Pancreas (tissue), 10 donors: Measurements from ENCODE around the gene FKBP8. TPM values are rescaled to one million over a fixed set of nuclear protein-coding genes. Genes with fewer than 3 reads are reported as not detected.

Source experiments
- ATAC-seq, 4 donors: fragments of 200-7000 bp; cut with Tn5 transposase; one replicate each; pipeline versions ENCODE4 v1.8.0 to v1.9.1; 2020; ENCODE audit warnings: mild to moderate bottlenecking in 4 of 4, moderate library complexity in 4 of 4
- DNase-seq, 6 donors: peaks; one replicate each; pipeline ENCODE4 v3.0.0-alpha.2; 2020
- FAIRE-seq: peaks from 2 replicates; lab custom pipeline; 2012; peaks lifted over from hg19 to GRCh38; lab: Jason Lieb, UNC
- H3K27ac ChIP-seq, 4 donors: fragments of 200-600 bp; sonication (generic); 1 replicate in 3 of 4; 2 replicates in 1 of 4; pipeline versions ENCODE4 v1.5.0 to v1.8.0; 2020
- H3K27me3 ChIP-seq, 4 donors: fragments of 200-600 bp; one replicate each; pipeline ENCODE4 v1.8.0; 2021
- H3K36me3 ChIP-seq, 3 donors: fragments of 200-600 bp; sonication (generic) in 1 of 3; one replicate each; pipeline versions ENCODE4 v1.5.0 to v1.8.0; 2020 to 2021
- H3K4me1 ChIP-seq, 3 donors: fragments of 200-600 bp; one replicate each; pipeline ENCODE4 v1.8.0; 2021
- H3K4me3 ChIP-seq, 4 donors: fragments of 200-600 bp; sonication (generic) in 2 of 4; one replicate each; pipeline versions ENCODE4 v1.5.0 to v1.8.0; 2020 to 2021
- H3K9me3 ChIP-seq, 4 donors: fragments of 200-600 bp; one replicate each; pipeline ENCODE4 v1.8.0; 2021
- WGBS, 2 donors: extraction: QIAGEN DNeasy Blood & Tissue Kit; methylation state at CpG; one replicate each; pipeline ENCODE4 v1.1.7; 2013; 5-methylcytosine and 5-hydroxymethylcytosine counted together
- intact Hi-C, 3 donors: fragments of 100-400 bp; cut with DNase I; formaldehyde crosslinking; loops; one replicate each; pipeline versions ENCODE4 v1.11.1 to v1.14.2; 2022
- polyA plus RNA-seq, 2 donors: library from polyadenylated mRNA; stranded (reverse); fragments of 200-250 nt; gene quantifications; one replicate each; pipeline ENCODE4 v1.2.3, GENCODE V29; 2013
- total RNA-seq, 6 donors: library from RNA; stranded (reverse); fragmentation: NEBNext Ultra II Directional in 4 of 6; extraction: Animal tissue kit (Norgen Biotek cat#: 25700) in 4 of 6; gene quantifications; one replicate each; pipeline versions ENCODE4 v1.2.1 to v1.2.4, GENCODE V29; 2021 to 2023
- TF ChIP-seq, protein P1 (sequence below), 4 donors: fragments of 200-600 bp; sonication (generic) in 3 of 4; IDR thresholded peaks; one replicate each; pipeline versions ENCODE4 v1.5.0 to v1.8.0; 2021; ENCODE audit warnings: antibody characterized with exemption in 4 of 4
- donor health status: healthy with polysubstance abuse.
- donor health status: DM: no; HTN: no; CAD: no; lungs with moderate emphysema.
- donor health status: DM: no; HTN: no; CAD: no.
- donor health status: control.
- donor health status: control.
- donor health status: Bipolar disorder and iron deficiency.
- donor health status: DM: yes; HTN: yes; CAD: no.
- donor health status: DM: no; HTN: no; CAD: no.
- donor health status: DM: no; HTN: no; CAD: no.
- donor health status: DM: yes; HTN: yes; CAD: no.

FKBP8 gene
- total and polyA plus RNA-seq, 8 donors, result 73.8 to 218 (median 99.4) TPM

DNA sequence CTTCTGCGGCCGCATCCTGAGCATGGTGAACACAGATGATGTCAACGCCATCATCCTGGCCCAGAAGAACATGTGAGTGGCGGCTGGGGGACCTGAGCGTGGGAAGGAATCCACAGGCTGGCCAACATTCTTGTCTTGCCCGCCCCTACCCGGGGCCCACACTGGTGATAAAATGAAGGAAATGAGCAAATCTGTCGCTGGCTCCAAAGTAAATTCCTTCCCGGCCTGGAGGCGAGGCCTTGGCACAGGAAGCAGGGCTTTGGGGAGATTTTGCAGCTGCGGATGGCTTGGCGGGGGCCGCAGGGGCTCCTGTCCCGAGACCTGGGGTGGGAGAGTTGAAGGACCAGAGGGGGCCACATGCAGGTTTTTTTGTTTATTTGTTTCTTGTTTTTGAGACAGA, 18.7 kb upstream of the FKBP8 start:
- WGBS, 2 donors, result 78 to 88% methylated on average over 14 of the region's 14 CpGs
- peaks cover 0 to 34% (median 16%) of the 10 kb centered on the region in 3 donors for H3K36me3 ChIP-seq
- no peaks in the 10 kb centered on the region for H3K9me3 ChIP-seq
- H3K4me3 ChIP-seq, result no peak overlapping the region
- no peaks in the 10 kb centered on the region for H3K27me3 ChIP-seq
- intact Hi-C loops, result loop anchor here in 1 of 3 donors (10.0 kb wide), 1 partner anchor 87 kb away; no protein-coding TSS in a partner anchor
- peak overlapping the region in 1 of 4 donors; percentile 29 for H3K27ac ChIP-seq
- TF ChIP-seq, protein P1, sequence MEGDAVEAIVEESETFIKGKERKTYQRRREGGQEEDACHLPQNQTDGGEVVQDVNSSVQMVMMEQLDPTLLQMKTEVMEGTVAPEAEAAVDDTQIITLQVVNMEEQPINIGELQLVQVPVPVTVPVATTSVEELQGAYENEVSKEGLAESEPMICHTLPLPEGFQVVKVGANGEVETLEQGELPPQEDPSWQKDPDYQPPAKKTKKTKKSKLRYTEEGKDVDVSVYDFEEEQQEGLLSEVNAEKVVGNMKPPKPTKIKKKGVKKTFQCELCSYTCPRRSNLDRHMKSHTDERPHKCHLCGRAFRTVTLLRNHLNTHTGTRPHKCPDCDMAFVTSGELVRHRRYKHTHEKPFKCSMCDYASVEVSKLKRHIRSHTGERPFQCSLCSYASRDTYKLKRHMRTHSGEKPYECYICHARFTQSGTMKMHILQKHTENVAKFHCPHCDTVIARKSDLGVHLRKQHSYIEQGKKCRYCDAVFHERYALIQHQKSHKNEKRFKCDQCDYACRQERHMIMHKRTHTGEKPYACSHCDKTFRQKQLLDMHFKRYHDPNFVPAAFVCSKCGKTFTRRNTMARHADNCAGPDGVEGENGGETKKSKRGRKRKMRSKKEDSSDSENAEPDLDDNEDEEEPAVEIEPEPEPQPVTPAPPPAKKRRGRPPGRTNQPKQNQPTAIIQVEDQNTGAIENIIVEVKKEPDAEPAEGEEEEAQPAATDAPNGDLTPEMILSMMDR (IDR thresholded peaks at IDR 0.05), result no peak
- peaks cover 0 to 9% (median 6%) of the 10 kb centered on the region in 3 donors for H3K4me1 ChIP-seq
- DNase-seq, result no peak
- FAIRE-seq, result no peak
- no peak for ATAC-seq

- FAIRE-seq (no peak), ATAC-seq (no peak), DNase-seq (no peak)
- no peak overlapping the region for H3K4me3 ChIP-seq
- intact Hi-C loops, result loop anchor here in 1 of 3 donors (10.0 kb wide), 1 partner anchor 85 kb away; no protein-coding TSS in a partner anchor
- peaks cover 0 to 11% (median 2%) of the 10 kb centered on the region in 3 donors for H3K36me3 ChIP-seq
- no peaks in the 10 kb centered on the region for H3K9me3 ChIP-seq
- H3K4me1 ChIP-seq, result peaks cover 0 to 9% (median 6%) of the 10 kb centered on the region in 3 donors
- peak overlapping the region in 1 of 4 donors; percentile 28 for H3K27ac ChIP-seq
- TF ChIP-seq, protein P1 (IDR thresholded peaks at IDR 0.05), result no peak
- H3K27me3 ChIP-seq, result no peaks in the 10 kb centered on the region
- 59 to 70% methylated on average over 5 of the region's 5 CpGs for WGBS, 2 donors
These were observed 16.3 kb upstream of the FKBP8 start for GRCh38 chr19:18559685-18560084.

DNA sequence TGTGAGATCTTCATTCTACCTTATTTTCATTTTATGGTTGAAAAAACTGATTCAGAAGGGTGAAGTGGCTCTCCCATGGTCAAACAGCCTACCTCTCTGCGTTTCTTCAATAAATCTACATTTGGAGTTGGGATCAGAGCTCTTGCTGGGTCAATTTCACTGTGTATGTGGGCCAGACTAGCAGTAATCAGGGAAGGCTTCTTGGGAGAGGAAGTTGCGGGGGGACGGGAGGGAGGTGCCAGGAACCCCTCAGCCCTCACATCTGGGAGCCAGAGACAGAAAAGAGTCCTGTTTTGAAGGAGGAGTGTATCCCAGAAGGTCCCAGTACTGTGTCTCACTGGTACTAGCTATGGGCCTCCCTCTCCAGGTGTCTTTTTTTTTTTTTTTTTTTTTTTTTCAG, 15.2 kb upstream of the FKBP8 start:
- FAIRE-seq (no peak), DNase-seq (no peak), ATAC-seq (no peak)
- no peaks in the 10 kb centered on the region for H3K9me3 ChIP-seq
- H3K4me1 ChIP-seq, result peaks cover 0 to 9% (median 6%) of the 10 kb centered on the region in 3 donors
- H3K27me3 ChIP-seq, result no peaks in the 10 kb centered on the region
- peak overlapping the region; percentile 84 to 94 (median 87) for H3K27ac ChIP-seq
- TF ChIP-seq, protein P1 (IDR thresholded peaks at IDR 0.05), result no peak
- WGBS, 2 donors, result 40 to 46% methylated on average over 3 of the region's 3 CpGs
- H3K4me3 ChIP-seq, result peak overlapping the region; percentile 70 to 96 (median 90)
- peaks cover 0 to under 1% (median 0%) of the 10 kb centered on the region in 3 donors for H3K36me3 ChIP-seq
- intact Hi-C loops, result no loop called here

- no peak for FAIRE-seq
- no peak for DNase-seq
- ATAC-seq, result peak; percentile 7 to 25 (median 11)
- intact Hi-C loops, result no loop called here
- WGBS, 2 donors, result 3% methylated on average over 11 of the region's 11 CpGs
- H3K36me3 ChIP-seq, result no peaks in the 10 kb centered on the region
- H3K27me3 ChIP-seq, result no peaks in the 10 kb centered on the region
- peak overlapping the region; percentile 70 to 96 (median 90) for H3K4me3 ChIP-seq
- peaks cover 0 to 9% (median 6%) of the 10 kb centered on the region in 3 donors for H3K4me1 ChIP-seq
- no peaks in the 10 kb centered on the region for H3K9me3 ChIP-seq
- H3K27ac ChIP-seq, result peak overlapping the region; percentile 84 to 94 (median 87)
- TF ChIP-seq, protein P1 (IDR thresholded peaks at IDR 0.05), result no peak
These were observed 14.8 kb upstream of the FKBP8 start for GRCh38 chr19:18558202-18558555.
